Measurements from ENCODE around the gene GSC. TPM values are rescaled to one million over a fixed set of nuclear protein-coding genes. Genes with fewer than 3 reads are reported as not detected.

The GSC gene
- polyA plus RNA-seq, 4 donors: not detected

GRCh38 chr14:94770251-94770749, 387 bp upstream of the GSC start:
- Histone ChIP-seq H3K36me3 (ENCODE audit: control insufficient read depth in 3 of 3, insufficient read depth in 2 of 3, low read depth in 1 of 3, low read length in 3 of 3) (no peaks in the 10 kb centered on the region), H3K4me1 (ENCODE audit: control insufficient read depth in 3 of 3, insufficient read depth in 2 of 3, low read depth in 1 of 3, low read length in 2 of 3) (peaks cover 0 to 3% (median 0%) of the 10 kb centered on the region in 3 donors), H3K4me3 (ENCODE audit: low read depth in 1 of 3, low read length in 3 of 3) (peak overlapping the region in 1 of 3 donors; percentile 41), H3K27ac (ENCODE audit: low read depth in 1 of 3, low read length in 2 of 3) (no peak overlapping the region), H3K27me3 (ENCODE audit: control insufficient read depth in 3 of 3, insufficient read depth in 3 of 3, low read length in 3 of 3) (peaks cover 17 to 93% (median 56%) of the 10 kb centered on the region in 3 donors), H3K9me3 (ENCODE audit: control insufficient read depth in 2 of 2, insufficient read depth in 1 of 2, low read depth in 1 of 2, low read length in 1 of 2) (no peaks in the 10 kb centered on the region)
- 0 to 4% (median 3%) methylated on average over 18 of the region's 18 CpGs for WGBS, 3 donors
- FAIRE-seq (no peak), DNase-seq (peak in 1 of 2 donors; percentile 62)

DNA sequence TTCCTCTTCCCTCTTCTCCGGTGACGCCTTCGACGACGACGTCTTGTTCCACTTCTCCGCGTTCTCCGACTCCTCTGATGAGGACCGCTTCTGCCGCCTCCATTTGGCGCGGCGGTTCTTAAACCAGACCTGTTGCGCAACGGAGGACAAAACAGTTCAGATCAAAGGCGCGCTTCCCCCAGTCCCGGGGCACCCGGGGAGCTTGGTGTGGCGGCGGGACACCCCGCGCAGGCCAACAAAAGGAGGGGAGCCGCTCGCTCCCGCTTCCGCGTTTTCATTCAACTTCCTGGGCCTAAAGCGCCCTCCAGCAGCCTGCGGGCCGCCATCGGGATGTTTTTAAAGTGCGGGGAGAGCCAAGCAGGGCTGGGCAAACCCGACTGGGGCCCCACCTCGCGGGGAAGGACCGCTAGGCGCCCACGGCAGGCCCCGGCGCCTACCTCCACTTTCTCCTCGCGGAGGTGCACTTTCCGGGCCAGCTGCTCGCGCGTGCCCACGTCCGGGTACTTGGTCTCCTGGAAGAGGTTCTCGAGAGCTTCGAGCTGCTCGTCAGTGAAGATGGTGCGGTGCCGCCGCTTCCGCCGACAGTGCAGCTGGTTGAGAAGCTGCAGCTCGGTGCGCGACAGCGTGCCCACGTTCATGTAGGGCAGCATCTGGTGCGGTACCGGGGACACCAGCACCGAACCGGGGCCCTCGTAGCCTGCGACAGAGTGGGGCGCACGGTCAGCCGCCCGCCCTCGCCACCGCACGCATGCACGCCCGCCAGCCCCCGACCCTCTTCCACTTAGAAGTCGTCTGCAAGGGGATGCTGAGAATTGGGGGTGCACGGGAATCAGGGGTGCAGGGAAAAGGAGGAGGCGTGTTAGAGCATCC, 1.2 kb downstream of the GSC start:
- Histone ChIP-seq H3K9me3 (ENCODE audit: control insufficient read depth in 2 of 2, insufficient read depth in 1 of 2, low read depth in 1 of 2, low read length in 1 of 2) (no peaks in the 10 kb centered on the region), H3K27ac (ENCODE audit: low read depth in 1 of 3, low read length in 2 of 3) (no peak overlapping the region), H3K4me1 (ENCODE audit: control insufficient read depth in 3 of 3, insufficient read depth in 2 of 3, low read depth in 1 of 3, low read length in 2 of 3) (peaks cover 0 to 3% (median 0%) of the 10 kb centered on the region in 3 donors), H3K4me3 (ENCODE audit: low read depth in 1 of 3, low read length in 3 of 3) (peak overlapping the region in 2 of 3 donors; percentile 13 to 41), H3K36me3 (ENCODE audit: control insufficient read depth in 3 of 3, insufficient read depth in 2 of 3, low read depth in 1 of 3, low read length in 3 of 3) (no peaks in the 10 kb centered on the region), H3K27me3 (ENCODE audit: control insufficient read depth in 3 of 3, insufficient read depth in 3 of 3, low read length in 3 of 3) (peaks cover 17 to 94% (median 57%) of the 10 kb centered on the region in 3 donors)
- FAIRE-seq: no peak
- 1 to 3% (median 2%) methylated on average over 77 to 82 of the region's 82 CpGs for WGBS, 3 donors
- DNase-seq: peak in 1 of 2 donors; percentile 38

DNA sequence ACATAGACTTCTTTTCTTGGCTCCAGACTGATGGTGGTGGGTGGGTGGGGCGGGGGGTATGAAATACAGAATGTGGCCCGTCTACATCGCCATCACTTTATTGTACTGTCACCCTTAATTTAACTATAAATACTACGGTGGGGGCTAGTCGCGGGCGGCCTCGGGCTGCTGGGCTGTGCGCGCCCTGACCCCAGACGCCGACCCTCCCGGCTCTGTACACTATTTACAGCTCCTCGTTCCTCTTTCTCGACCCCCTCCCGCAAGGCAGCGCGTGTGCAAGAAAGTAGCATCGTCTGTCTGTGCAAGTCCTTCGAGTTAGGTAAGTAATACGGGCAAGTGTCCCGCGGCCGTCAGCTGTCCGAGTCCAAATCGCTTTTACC, 1.8 kb downstream of the GSC start:
- Histone ChIP-seq H3K4me1 (ENCODE audit: control insufficient read depth in 3 of 3, insufficient read depth in 2 of 3, low read depth in 1 of 3, low read length in 2 of 3) (peaks cover 0 to 3% (median 1%) of the 10 kb centered on the region in 3 donors), H3K4me3 (ENCODE audit: low read depth in 1 of 3, low read length in 3 of 3) (peak overlapping the region in 1 of 3 donors; percentile 41), H3K27me3 (ENCODE audit: control insufficient read depth in 3 of 3, insufficient read depth in 3 of 3, low read length in 3 of 3) (peaks cover 17 to 92% (median 53%) of the 10 kb centered on the region in 3 donors), H3K36me3 (ENCODE audit: control insufficient read depth in 3 of 3, insufficient read depth in 2 of 3, low read depth in 1 of 3, low read length in 3 of 3) (no peaks in the 10 kb centered on the region), H3K27ac (ENCODE audit: low read depth in 1 of 3, low read length in 2 of 3) (no peak overlapping the region), H3K9me3 (ENCODE audit: control insufficient read depth in 2 of 2, insufficient read depth in 1 of 2, low read depth in 1 of 2, low read length in 1 of 2) (no peaks in the 10 kb centered on the region)
- no peak for FAIRE-seq
- DNase-seq: no peak
- WGBS, 3 donors: 5 to 10% (median 5%) methylated on average over 24 to 26 of the region's 26 CpGs

GRCh38 chr14:94767321-94767878, 2.5 kb downstream of the GSC start:
- 7 to 12% (median 8%) methylated on average over 26 to 27 of the region's 27 CpGs for WGBS, 3 donors
- Histone ChIP-seq H3K36me3 (ENCODE audit: control insufficient read depth in 3 of 3, insufficient read depth in 2 of 3, low read depth in 1 of 3, low read length in 3 of 3) (no peaks in the 10 kb centered on the region), H3K9me3 (ENCODE audit: control insufficient read depth in 2 of 2, insufficient read depth in 1 of 2, low read depth in 1 of 2, low read length in 1 of 2) (no peaks in the 10 kb centered on the region), H3K27me3 (ENCODE audit: control insufficient read depth in 3 of 3, insufficient read depth in 3 of 3, low read length in 3 of 3) (peaks cover 11 to 85% (median 46%) of the 10 kb centered on the region in 3 donors), H3K4me3 (ENCODE audit: low read depth in 1 of 3, low read length in 3 of 3) (no peak overlapping the region), H3K4me1 (ENCODE audit: control insufficient read depth in 3 of 3, insufficient read depth in 2 of 3, low read depth in 1 of 3, low read length in 2 of 3) (peaks cover 2 to 7% (median 3%) of the 10 kb centered on the region in 3 donors), H3K27ac (ENCODE audit: low read depth in 1 of 3, low read length in 2 of 3) (no peak overlapping the region)
- DNase-seq (peak in 1 of 2 donors; percentile 8), FAIRE-seq (no peak)

GRCh38 chr14:94764573-94764972, 5.3 kb downstream of the GSC start:
- FAIRE-seq: no peak
- Histone ChIP-seq H3K4me1 (ENCODE audit: control insufficient read depth in 3 of 3, insufficient read depth in 2 of 3, low read depth in 1 of 3, low read length in 2 of 3) (peaks cover 2 to 13% (median 5%) of the 10 kb centered on the region in 3 donors), H3K27me3 (ENCODE audit: control insufficient read depth in 3 of 3, insufficient read depth in 3 of 3, low read length in 3 of 3) (peaks cover 10 to 61% (median 29%) of the 10 kb centered on the region in 3 donors), H3K4me3 (ENCODE audit: low read depth in 1 of 3, low read length in 3 of 3) (no peak overlapping the region), H3K36me3 (ENCODE audit: control insufficient read depth in 3 of 3, insufficient read depth in 2 of 3, low read depth in 1 of 3, low read length in 3 of 3) (no peaks in the 10 kb centered on the region), H3K27ac (ENCODE audit: low read depth in 1 of 3, low read length in 2 of 3) (no peak overlapping the region), H3K9me3 (ENCODE audit: control insufficient read depth in 2 of 2, insufficient read depth in 1 of 2, low read depth in 1 of 2, low read length in 1 of 2) (no peaks in the 10 kb centered on the region)
- 64 to 73% (median 64%) methylated on average over 7 of the region's 7 CpGs for WGBS, 3 donors
- DNase-seq: no peak

GRCh38 chr14:94762431-94762830, 7.5 kb downstream of the GSC start:
- DNase-seq: peak; percentile 68 to 74
- H3K27me3 ChIP-seq (ENCODE audit: control insufficient read depth in 3 of 3, insufficient read depth in 3 of 3, low read length in 3 of 3): peaks cover 3 to 42% (median 15%) of the 10 kb centered on the region in 3 donors
- no peak overlapping the region for H3K27ac ChIP-seq (ENCODE audit: low read depth in 1 of 3, low read length in 2 of 3)

GRCh38 chr14:94761997-94762377, 7.9 kb downstream of the GSC start:
- no peak for DNase-seq
- Histone ChIP-seq H3K27ac (ENCODE audit: low read depth in 1 of 3, low read length in 2 of 3) (no peak overlapping the region), H3K36me3 (ENCODE audit: control insufficient read depth in 3 of 3, insufficient read depth in 2 of 3, low read depth in 1 of 3, low read length in 3 of 3) (no peaks in the 10 kb centered on the region), H3K4me3 (ENCODE audit: low read depth in 1 of 3, low read length in 3 of 3) (no peak overlapping the region), H3K9me3 (ENCODE audit: control insufficient read depth in 2 of 2, insufficient read depth in 1 of 2, low read depth in 1 of 2, low read length in 1 of 2) (no peaks in the 10 kb centered on the region), H3K27me3 (ENCODE audit: control insufficient read depth in 3 of 3, insufficient read depth in 3 of 3, low read length in 3 of 3) (peaks cover 0 to 40% (median 11%) of the 10 kb centered on the region in 3 donors), H3K4me1 (ENCODE audit: control insufficient read depth in 3 of 3, insufficient read depth in 2 of 3, low read depth in 1 of 3, low read length in 2 of 3) (peaks cover 0 to 13% (median 5%) of the 10 kb centered on the region in 3 donors)
- 64 to 76% (median 75%) methylated on average over 10 of the region's 10 CpGs for WGBS, 3 donors
- no peak for FAIRE-seq

More at GRCh38 chr14:94762431-94762830, 7.5 kb downstream of the GSC start:
- Histone ChIP-seq H3K9me3 (ENCODE audit: control insufficient read depth in 2 of 2, insufficient read depth in 1 of 2, low read depth in 1 of 2, low read length in 1 of 2) (no peaks in the 10 kb centered on the region), H3K4me1 (ENCODE audit: control insufficient read depth in 3 of 3, insufficient read depth in 2 of 3, low read depth in 1 of 3, low read length in 2 of 3) (peaks cover 0 to 13% (median 5%) of the 10 kb centered on the region in 3 donors), H3K4me3 (ENCODE audit: low read depth in 1 of 3, low read length in 3 of 3) (no peak overlapping the region), H3K36me3 (ENCODE audit: control insufficient read depth in 3 of 3, insufficient read depth in 2 of 3, low read depth in 1 of 3, low read length in 3 of 3) (no peaks in the 10 kb centered on the region)
- WGBS, 3 donors: 16 to 55% (median 37%) methylated on average over 7 of the region's 7 CpGs
- no peak for FAIRE-seq

GRCh38 chr14:94761348-94761996, 8.4 kb downstream of the GSC start:
- DNase-seq (peak in 1 of 2 donors; percentile 14), FAIRE-seq (no peak)
- Histone ChIP-seq H3K4me3 (ENCODE audit: low read depth in 1 of 3, low read length in 3 of 3) (no peak overlapping the region), H3K4me1 (ENCODE audit: control insufficient read depth in 3 of 3, insufficient read depth in 2 of 3, low read depth in 1 of 3, low read length in 2 of 3) (peaks cover 0 to 13% (median 5%) of the 10 kb centered on the region in 3 donors), H3K36me3 (ENCODE audit: control insufficient read depth in 3 of 3, insufficient read depth in 2 of 3, low read depth in 1 of 3, low read length in 3 of 3) (no peaks in the 10 kb centered on the region), H3K9me3 (ENCODE audit: control insufficient read depth in 2 of 2, insufficient read depth in 1 of 2, low read depth in 1 of 2, low read length in 1 of 2) (no peaks in the 10 kb centered on the region), H3K27ac (ENCODE audit: low read depth in 1 of 3, low read length in 2 of 3) (no peak overlapping the region), H3K27me3 (ENCODE audit: control insufficient read depth in 3 of 3, insufficient read depth in 3 of 3, low read length in 3 of 3) (peaks cover 0 to 34% (median 8%) of the 10 kb centered on the region in 3 donors)
- WGBS, 3 donors: 66 to 88% (median 79%) methylated on average over 12 of the region's 12 CpGs
